Daoy (cell line): ENCODE data around the gene ATOH1. TPM values are rescaled to one million over a fixed set of nuclear protein-coding genes. Genes with fewer than 3 reads are reported as not detected.
A peak's percentile ranks its signal among the peaks of the same experiment; 100 is the strongest.

ENCODE experiments used
- DNase-seq: peaks from one replicate; pipeline ENCODE4 v3.0.0-alpha.2; 2015; ENCODE audit warnings: low read depth
- total RNA-seq: library from RNA; depleted of rRNA; stranded (reverse); fragments of >200 nt; shearing (Covaris generic); gene quantifications from 2 replicates; pipeline ENCODE4 v1.2.3, GENCODE V29; 2014; rRNA removed

Gene ATOH1
- not detected in 2 replicates for total RNA-seq

GRCh38 chr4:93828332-93828994 lies at the start of gene ATOH1:
ATOH1 (plus strand) TSS chr4:93828753; CDS start chr4:93828927, 174 bp downstream.
- peak; percentile 28 for DNase-seq

GRCh38 chr4:93779228-93779627 lies 49.3 kb upstream of the ATOH1 start:
- no peak for DNase-seq

- no peak for DNase-seq
Observed at GRCh38 chr4:93780080-93780479, 48.5 kb upstream of the ATOH1 start.

GRCh38 chr4:93781198-93781597 lies 47.4 kb upstream of the ATOH1 start:
- no peak for DNase-seq

GRCh38 chr4:93786149-93786548 lies 42.4 kb upstream of the ATOH1 start:
- no peak for DNase-seq

GRCh38 chr4:93788712-93789111 lies 39.8 kb upstream of the ATOH1 start:
- DNase-seq: no peak

GRCh38 chr4:93791570-93792195 lies 36.9 kb upstream of the ATOH1 start:
- DNase-seq: peak; percentile 23

GRCh38 chr4:93802045-93802444 lies 26.5 kb upstream of the ATOH1 start:
- no peak for DNase-seq

- no peak for DNase-seq
Observed at GRCh38 chr4:93809773-93810172, 18.8 kb upstream of the ATOH1 start.

- DNase-seq: no peak
Observed at GRCh38 chr4:93810340-93810992, 18.1 kb upstream of the ATOH1 start.

- DNase-seq: no peak
Observed at GRCh38 chr4:93813092-93813491, 15.5 kb upstream of the ATOH1 start.

GRCh38 chr4:93814141-93814540 lies 14.4 kb upstream of the ATOH1 start:
- DNase-seq: no peak

GRCh38 chr4:93814722-93815121 lies 13.8 kb upstream of the ATOH1 start:
- no peak for DNase-seq

GRCh38 chr4:93825551-93826216 lies 2.9 kb upstream of the ATOH1 start:
- DNase-seq: no peak

- no peak for DNase-seq
Observed at GRCh38 chr4:93827272-93827947, 1.1 kb upstream of the ATOH1 start.

GRCh38 chr4:93828995-93829819 lies 654 bp downstream of the ATOH1 start:
- DNase-seq: no peak

- DNase-seq: no peak
Observed at GRCh38 chr4:93829820-93830687, 1.5 kb downstream of the ATOH1 start.

- DNase-seq: no peak
Observed at GRCh38 chr4:93831716-93832496, 3.4 kb downstream of the ATOH1 start.
